ENCODE results near the gene ARID1B. TPM values are rescaled to one million over a fixed set of nuclear protein-coding genes. Genes with fewer than 3 reads are reported as not detected.

ARID1B gene
- total RNA-seq, 1 donor from 2014 or later: 49.2 TPM

DNA sequence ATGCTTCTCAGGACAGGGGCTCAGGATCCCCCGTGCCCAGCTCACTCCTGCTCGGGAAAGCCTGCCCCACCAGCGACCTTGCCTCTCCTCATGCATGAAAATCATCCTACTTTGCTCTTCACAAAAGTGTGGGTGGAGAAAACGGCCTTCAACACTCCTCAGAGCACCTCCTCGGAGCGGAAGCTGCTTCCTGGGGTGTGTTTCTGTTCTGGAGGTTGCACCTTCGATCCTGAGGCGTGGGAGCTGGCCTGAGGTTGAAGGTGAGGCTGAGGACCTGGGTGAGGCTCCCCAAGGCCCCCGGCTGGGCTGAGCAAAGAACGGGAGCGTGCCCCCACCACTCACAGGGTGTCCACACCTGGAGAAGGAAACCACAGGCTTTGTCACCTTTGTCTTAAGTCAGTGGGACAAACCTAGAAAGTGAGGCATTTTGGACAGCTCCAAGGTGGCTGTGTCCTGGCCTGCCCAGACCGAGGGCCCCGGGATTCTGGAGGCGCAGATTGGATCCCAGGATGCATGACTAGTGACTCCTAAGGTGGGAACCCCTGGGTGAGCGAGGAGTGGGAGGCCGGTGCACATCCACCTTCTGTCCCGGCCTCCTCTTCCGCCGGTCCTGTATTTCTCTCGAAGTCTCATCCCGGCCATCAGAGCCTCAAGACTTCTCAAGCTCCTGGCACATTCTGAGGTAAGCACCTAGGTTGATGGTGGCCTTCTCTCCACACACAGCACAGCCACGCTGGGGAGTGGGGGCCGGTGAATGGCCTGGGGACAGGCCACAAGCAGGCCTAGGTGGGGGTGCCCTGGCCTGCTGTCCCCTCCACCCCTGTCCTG lies 441.4 kb downstream of the ARID1B start:
- no peak for DNase-seq
- intact Hi-C loops (cut with DNase I): no loop called here
- ATAC-seq (ENCODE audit: poor library complexity): no peak

DNA sequence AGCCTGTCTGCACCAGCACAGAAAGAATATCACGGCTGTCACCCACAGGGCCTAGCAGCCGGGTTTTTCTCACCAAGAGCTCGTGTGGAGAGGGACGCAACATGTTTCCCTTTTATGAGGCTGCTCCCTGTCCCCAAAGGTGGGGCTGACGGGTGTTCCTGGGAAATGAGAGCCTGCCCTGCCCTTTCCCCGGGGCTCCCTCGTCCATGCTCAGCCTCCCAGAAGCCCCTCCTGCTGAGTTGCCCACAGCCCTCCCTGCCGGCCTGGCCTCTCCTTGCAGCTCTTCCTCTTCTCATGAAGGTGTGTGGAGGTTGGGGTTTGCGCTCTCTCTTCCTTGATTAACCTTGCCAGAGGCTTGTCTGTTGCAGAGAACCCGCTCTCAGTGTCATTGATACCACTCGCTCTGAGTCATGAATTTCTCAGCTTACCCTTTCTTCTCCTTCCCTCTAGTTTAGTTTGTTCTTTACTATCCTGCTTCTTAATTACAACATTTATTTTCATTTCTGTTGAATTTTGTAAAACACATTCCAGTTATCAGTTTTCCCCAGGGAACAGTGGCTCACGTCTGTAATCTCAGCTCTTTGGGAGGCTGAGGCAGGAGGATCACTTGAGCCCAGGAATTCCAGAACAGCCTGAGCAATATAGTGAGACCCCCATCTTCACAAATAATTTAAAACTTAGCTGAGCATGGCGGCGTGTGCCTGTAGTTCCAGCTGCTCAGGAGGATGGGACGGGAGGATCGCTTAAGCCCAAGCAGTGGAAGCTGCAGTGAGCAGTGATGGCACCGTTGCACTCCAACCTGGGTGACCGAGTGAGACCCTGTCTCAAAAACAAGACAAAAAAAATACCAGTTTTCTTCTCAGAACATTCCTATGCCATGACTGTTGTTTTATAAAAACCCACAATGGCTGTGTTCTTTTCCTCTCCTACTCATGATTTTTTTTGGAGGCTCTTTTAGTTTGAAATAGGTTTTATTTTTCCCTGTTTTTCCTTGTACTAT lies 442.3 kb downstream of the ARID1B start:
- DNase-seq: no peak
- intact Hi-C loops (cut with DNase I): no loop called here

DNA sequence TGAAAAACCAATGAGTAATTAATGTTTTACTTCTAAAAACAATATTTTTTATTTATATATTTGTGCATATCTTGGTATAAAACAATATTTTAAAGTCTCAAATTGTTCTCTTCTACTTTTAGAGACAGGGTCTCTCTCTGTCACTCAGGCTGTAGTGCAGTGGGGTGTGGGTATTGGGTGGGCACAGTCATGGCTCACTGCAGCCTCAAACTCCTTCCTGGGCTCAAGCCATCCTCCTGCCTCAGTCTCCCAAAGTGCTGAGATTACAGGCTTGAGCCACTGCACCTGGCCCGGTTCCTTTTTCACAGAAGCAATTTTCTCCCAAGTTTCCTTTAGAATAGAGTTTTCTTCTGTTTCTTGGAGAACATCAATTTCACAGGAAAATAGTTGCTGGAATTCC lies 443.3 kb downstream of the ARID1B start:
- intact Hi-C loops (cut with DNase I): no loop called here
- no peak for DNase-seq
- no peak for ATAC-seq (ENCODE audit: poor library complexity)

More for the DNA sequence above, 442.3 kb downstream of the ARID1B start:
- ATAC-seq (ENCODE audit: poor library complexity): no peak

DNA sequence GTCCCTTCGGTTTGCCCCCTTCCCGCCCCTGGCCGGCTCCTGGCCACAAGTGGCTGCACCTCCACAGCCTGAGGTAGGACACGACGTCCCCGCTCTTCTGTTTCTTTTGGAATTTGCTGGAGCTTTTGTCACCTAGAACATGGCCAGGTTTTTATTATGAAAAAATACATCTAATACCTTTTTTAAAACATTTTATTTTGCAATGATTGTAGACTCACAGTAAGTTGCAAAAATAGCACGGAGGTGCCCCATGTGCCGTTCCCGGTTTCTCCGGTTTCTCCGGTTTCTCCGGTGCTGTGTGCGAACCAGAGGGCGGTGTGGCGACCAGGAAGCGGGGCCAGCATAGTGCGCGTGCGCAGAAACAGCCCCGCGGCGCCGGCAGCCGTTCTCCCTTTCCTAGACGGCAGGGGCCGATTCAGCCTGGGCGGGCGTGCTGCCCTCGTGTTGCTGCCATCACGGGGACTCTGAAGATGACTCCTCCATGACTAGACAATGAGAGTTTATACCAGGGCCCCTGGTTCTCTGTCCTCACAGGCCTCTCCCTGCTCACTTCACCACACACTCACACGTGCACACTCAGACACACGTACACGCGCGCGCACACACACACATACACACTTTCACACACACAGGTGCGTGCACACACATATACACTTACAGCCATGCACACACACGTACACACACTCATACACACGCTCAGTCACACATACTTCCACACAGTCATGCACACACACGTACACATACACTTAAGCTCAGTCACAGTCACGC lies 444.1 kb downstream of the ARID1B start:
- intact Hi-C loops (cut with DNase I): no loop called here
- DNase-seq (peak; percentile 90), ATAC-seq (ENCODE audit: poor library complexity) (peak; percentile 88)

DNA sequence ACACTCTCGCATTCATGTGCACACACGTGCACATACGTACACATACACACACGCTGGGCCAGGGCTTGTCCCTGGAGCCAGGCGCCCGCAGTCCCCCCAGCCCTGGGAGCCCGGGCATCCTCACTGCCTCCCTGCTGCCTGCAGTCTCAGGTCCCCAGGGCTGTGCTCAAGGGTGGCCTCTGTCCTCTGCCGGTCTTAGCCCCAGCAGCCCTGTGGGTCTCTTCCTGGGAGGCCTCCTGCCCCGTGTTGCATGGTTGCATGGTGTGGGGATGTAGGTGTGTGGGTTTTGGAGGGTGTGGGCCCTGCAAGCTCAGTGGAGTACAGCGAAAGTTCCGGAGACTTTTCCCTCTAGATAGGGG lies 444.6 kb downstream of the ARID1B start:
- intact Hi-C loops (cut with DNase I): no loop called here
- no peak for DNase-seq
- no peak for ATAC-seq (ENCODE audit: poor library complexity)

DNA sequence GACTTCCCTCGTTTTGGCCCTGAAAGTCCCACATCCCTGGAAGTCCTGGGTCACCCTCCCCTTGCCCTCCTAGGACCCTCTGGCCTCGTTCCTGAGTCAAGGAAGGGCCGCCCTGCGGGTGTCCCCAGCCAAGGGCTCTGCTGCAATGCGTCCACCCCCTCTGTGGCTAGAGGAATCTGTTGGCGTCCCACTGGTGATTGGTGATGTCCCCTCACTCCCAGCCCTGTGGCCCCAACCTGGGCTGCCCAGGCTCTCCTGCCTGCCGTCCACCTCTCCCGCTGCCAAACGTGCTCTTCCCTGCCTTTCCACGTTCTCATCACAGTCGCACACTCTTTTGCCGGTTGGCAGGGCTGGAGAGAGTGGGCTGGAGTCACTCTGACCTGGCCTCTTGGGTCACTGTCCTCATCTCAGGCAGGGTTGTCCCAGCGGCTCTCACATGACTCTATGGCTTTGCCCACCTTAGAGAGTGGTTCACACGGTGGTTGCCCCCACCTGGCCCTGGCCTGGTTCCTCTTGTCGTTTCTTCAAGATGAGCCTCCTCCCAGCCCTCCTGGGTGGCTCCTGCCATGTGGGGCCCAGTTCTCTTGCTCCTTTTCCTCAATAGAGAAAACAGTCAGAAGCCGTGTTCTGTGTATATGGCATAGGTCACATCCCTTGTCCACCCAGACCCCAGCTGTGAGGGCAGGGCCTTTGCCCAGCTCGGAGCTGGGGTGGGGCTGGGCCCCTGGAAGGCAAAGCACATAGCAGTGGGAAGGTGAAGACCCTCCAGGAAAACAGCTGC lies 445.2 kb downstream of the ARID1B start:
- no peak for DNase-seq
- intact Hi-C loops (cut with DNase I): no loop called here

DNA sequence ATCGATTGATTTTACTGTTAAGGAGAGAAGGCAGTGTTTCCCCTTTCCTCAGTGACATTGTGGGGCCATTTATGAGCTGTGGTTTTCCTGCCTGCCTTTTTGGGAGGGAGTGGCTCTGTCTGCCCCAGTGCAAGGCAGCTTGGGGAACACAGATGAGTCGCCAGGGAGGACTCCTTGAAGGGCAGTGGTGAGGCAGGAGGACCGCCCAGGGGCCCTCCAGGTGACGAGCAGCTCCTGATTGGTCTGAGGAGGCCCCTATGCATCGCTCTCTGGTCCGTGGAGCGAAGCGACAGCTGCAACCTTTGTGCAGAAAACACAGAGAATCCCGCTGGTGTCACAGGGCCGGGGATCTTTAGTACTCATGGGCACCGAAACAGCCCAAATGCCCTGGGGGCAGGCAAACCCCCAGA lies 445.8 kb downstream of the ARID1B start:
- no peak for ATAC-seq (ENCODE audit: poor library complexity)
- intact Hi-C loops (cut with DNase I): no loop called here
- DNase-seq: no peak

More for the DNA sequence above, 445.2 kb downstream of the ARID1B start:
- ATAC-seq (ENCODE audit: poor library complexity): no peak

DNA sequence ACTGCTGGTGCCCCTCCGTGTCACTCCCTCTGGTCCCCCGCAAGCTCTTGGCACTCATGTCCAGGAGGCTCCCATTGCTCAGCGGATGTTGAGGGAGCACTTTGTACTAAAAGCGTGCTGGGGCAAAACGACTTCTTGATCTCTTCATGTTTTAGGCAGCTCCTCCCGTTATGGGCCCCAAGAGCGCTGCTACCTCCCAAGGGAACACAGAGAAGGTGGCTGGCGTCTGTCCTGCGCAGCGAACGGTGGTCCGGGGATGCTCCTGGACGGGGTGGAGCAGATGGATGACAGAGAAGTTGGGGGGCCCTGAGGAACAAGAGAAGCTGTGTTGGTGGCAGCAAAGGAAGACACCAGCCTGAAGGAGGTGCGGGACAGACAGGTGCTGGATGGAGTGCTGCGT lies 446.3 kb downstream of the ARID1B start:
- no peak for ATAC-seq (ENCODE audit: poor library complexity)
- DNase-seq: no peak
- intact Hi-C loops (cut with DNase I): no loop called here

DNA sequence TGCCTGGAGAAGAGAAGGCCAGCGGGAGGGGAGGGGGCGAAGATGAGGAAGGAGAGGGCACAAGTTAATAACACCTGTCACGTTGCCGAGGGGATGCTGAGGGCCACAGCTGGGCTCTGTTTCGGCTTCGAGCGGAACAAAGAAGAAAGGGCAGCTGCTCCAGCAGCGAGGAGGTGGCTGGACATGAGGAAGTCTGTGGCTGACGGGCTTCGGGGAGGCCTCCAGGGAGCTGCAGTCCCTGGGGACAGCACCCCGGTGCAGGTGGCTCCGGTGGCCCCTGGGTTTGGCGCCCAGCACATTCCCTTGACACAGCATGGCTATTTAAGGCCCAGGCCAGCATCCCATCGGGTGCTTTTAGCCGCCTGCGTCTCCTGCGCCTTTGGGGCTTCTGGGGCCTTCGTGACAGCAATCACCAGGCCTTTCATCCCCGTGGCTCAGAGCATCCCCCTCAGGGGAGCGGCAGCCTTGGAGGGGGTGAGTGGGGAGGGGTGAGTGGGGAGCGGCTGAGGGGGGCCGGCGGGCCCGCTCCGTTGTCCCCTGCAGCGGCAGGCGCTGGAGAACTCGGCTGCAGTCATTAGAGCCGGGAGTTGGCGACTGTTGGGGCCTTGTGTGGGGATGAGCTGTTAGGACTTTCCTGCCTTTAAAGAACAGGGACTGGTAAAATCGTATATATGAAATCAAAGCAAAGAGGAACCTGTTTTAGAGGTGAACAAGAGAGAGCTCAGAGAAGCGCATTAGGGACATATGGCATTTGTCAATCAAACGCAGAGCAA lies 447.2 kb downstream of the ARID1B start:
- DNase-seq (no peak), ATAC-seq (ENCODE audit: poor library complexity) (no peak)
- intact Hi-C loops (cut with DNase I): no loop called here

DNA sequence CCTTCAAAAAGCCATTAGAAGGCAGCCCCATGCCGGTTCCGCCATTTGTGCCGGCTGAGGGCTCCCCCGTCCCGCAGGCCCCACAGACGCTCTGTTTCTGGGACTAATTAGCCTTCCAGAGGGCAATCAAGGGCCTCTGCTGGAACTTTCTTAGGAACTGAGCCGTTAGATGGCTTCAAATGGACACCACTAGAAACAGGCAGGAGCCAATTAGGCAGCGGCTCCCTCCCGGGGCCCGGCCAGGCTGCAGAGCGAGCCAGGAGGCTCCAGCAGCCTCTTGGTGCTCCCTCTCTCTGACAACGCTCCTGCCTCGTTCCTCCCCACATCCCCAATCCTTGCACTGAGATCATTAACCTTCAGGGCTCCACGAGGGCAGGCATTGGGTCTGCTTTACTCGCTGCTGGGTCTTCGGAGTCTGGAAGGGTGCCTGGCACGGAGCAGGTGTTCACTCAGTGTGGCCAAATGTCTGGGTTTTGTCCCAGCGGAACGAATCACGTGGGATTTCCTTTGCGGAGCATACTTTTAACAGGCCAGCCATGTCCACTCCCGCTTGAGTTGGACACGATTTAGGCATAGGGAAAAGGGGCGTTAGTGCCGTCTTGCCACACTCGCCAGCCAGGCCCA lies 447.9 kb downstream of the ARID1B start:
- ATAC-seq (ENCODE audit: poor library complexity): no peak
- intact Hi-C loops (cut with DNase I): no loop called here
- DNase-seq: no peak

DNA sequence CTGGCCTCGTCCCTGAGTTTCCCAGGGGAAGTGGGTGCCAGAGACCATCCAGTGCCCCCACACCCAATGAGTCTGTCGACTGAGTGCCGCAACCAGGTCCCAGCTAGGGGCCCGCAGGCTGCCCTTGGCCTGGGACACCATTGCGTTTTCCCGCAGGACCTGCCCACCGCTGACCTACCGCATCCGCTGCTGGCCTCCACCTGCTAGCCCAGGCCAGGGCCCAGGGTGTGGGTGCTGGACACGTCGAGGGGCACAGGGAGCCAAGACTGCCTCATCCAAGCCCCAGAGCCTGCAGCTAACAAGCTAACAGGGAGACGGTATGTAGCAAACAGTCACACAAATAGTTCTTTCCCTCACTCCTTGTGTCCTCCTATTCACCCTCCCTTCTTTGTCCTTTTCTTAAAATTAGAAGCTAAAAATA lies 448.4 kb downstream of the ARID1B start:
- DNase-seq: peak; percentile 57
- intact Hi-C loops (cut with DNase I): no loop called here

DNA sequence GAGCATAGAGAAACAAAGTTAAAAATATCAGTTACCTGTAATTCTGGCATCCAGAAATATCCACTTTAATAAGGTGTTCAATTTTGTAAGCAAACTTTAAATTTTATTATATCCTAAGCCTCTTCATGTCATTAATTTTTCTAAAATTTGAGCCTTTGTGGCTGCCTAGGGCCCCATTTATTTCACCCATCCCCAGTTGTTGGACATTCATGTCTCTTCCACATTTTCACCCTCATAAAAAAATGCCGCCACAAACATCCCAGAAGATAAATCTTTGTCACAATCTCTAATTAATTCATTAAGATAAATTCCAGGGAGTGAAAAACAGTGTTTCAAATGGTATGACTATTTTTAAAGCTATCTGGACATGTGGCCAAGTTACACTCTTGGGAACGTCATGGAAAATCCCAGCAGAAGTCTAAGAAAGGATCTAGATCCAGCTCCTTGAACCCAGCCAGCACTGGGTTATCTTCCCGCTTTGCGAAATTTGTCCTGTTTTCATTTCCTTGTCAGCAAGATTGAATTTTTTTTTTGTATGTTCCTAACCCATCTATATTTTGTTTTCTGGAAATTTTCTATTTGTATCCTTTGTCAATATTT lies 448.9 kb downstream of the ARID1B start:
- DNase-seq: no peak
- ATAC-seq (ENCODE audit: poor library complexity): peak; percentile 80
- intact Hi-C loops (cut with DNase I): no loop called here

More for the DNA sequence above, 448.4 kb downstream of the ARID1B start:
- peak; percentile 36 for ATAC-seq (ENCODE audit: poor library complexity)

DNA sequence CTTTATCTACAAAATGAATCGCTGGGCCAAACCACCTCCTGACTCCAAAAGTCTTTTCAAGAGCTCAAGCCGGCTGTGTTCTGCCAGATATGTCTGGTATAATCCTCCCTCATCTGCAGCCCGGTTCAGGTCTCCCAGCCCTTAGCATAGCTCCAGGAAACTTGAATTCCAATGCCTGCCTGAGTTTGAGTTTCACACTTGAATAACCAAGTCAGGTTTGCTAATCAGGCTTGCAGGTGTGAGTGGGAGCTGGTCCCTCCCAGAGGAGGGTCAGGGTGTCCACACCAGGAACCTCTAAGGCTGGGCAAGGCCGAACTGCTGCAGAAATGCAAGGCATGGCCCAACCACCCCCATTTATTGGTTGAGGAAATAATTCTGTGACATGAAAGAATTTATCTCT lies 449.6 kb downstream of the ARID1B start:
- no peak for DNase-seq
- peak; percentile 24 for ATAC-seq (ENCODE audit: poor library complexity)
- intact Hi-C loops (cut with DNase I): no loop called here

DNA sequence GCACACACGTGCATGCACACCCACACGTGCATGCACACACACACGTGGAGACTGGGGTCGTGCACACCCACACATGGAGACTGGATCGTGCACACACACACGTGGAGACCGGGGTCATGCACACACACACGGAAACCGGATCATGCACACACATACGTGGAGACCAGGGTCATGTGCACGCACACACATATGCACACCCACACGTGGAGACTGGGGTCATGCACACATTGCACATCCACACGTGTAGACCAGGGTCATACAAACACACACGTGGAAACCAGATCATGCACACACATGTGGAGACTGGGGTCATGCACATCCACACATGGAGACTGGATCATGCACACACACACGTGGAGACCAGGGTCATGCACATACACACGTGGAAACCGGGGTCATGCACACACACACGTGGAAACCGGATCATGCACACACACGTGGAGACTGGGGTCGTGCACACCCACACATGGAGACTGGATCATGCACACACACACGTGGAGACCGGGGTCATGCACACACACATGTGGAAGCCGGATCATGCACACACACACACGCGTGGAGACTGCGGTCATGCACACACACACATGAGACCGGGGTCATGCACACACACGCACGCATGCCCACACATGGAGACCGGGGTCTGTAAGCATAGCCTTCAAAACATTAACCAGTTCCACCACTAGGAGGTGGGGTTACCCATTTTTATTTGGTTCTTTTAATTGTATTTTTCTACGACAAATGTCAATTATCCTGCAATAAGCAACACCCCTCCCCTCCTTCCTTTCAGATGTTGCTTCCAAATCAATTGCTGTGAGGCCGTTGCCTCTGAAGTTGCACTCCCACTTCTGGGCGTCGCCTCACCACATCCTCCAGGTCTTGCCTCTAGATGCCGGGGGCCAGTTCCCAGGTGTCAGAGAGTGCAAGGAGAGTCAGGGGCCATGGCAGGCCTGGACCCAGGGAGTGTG lies 450.3 kb downstream of the ARID1B start:
- intact Hi-C loops (cut with DNase I): no loop called here
- peak; percentile 4 for ATAC-seq (ENCODE audit: poor library complexity)
- no peak for DNase-seq

DNA sequence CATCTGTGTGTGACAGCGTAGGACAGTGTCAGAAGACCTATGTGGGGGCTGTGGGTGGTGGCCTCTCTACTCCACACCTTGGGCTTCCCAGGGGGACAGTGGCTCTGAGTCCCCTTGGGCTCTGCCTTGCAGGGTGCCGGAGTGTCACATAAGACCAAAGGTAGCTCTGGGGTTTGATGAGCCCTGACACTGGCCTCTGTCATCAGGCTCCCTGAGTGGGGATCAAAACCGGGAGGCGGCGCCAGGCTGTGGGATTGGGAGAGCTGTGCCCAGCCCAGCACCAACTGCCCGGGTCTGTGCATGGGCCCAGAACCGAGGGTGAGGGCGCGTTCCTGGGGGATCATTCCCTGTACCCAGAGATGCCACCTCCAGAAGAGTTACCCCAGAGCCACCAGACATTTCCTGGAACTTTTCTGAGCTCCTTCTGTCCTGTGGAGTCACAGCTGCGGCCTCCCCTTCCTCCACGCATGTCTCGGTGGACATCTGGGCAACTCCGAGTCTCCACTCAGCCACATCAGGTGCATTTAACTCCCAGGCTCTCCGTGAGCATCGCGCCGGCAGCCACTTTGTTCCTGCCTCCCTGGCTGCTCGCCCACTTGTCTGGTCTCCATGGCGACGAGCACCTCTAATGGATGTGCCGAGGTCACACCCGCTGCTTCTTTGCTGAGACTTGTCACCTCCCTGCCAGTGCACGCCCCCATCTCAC lies 451.4 kb downstream of the ARID1B start:
- intact Hi-C loops (cut with DNase I): no loop called here
- ATAC-seq (ENCODE audit: poor library complexity): no peak
- DNase-seq: no peak

Measured in Right ventricle myocardium superior (tissue), 1 donor.